Gastrocnemius medialis (tissue), 4 donors: Measurements from ENCODE around the gene ANKRD40CL. TPM values are rescaled to one million over a fixed set of nuclear protein-coding genes. Genes with fewer than 3 reads are reported as not detected.
"Not testable (repeated sequence)": the region's sequence is repeated elsewhere in the genome, so short reads cannot be mapped to it uniquely, and the experiment has no call there.

Experiments
- ATAC-seq, 2 donors: fragments of 150-250 bp; one replicate each; pipeline ENCODE4 v1.9.1; 2016
- DNase-seq, 2 donors: peaks; one replicate each; pipeline ENCODE4 v3.0.0-alpha.2; 2019
- H3K27ac ChIP-seq, 4 donors: fragments of 200-600 bp; sonication (generic); 1 replicate in 1 of 4; 2 replicates in 3 of 4; pipeline ENCODE4 v1.5.1; 2016 to 2018; ENCODE audit warnings: mild to moderate bottlenecking in 2 of 4, moderate library complexity in 1 of 4
- H3K27me3 ChIP-seq, 3 donors: fragments of 200-600 bp; sonication (generic) in 2 of 3; 1 replicate in 1 of 3; 2 replicates in 2 of 3; pipeline versions ENCODE4 v1.5.1 to v1.6.0; 2016 to 2019; ENCODE audit warnings: mild to moderate bottlenecking in 1 of 3, moderate library complexity in 1 of 3
- H3K36me3 ChIP-seq, 2 donors: fragments of 200-600 bp; sonication (generic) in 1 of 2; one replicate each; pipeline ENCODE4 v1.5.1; 2017 to 2018
- H3K4me1 ChIP-seq, 2 donors: fragments of 200-600 bp; sonication (generic) in 1 of 2; one replicate each; pipeline ENCODE4 v1.5.1; 2016 to 2017; ENCODE audit warnings: mild to moderate bottlenecking in 2 of 2
- H3K4me3 ChIP-seq, 4 donors: fragments of 200-600 bp; sonication (generic) in 3 of 4; 1 replicate in 1 of 4; 2 replicates in 3 of 4; pipeline ENCODE4 v1.5.1; 2016 to 2019; ENCODE audit warnings: mild to moderate bottlenecking in 2 of 4
- H3K9me3 ChIP-seq, 3 donors: fragments of 200-600 bp; sonication (generic) in 2 of 3; 1 replicate in 1 of 3; 2 replicates in 2 of 3; pipeline ENCODE4 v1.5.1; 2016 to 2019
- POLR2A ChIP-seq, 2 donors: fragments of 450-650 bp; IDR thresholded peaks; one replicate each; pipeline ENCODE4 v1.6.1; 2017; ENCODE audit warnings: antibody characterized with exemption in 2 of 2, mild to moderate bottlenecking in 2 of 2, moderate library complexity in 2 of 2
- in situ Hi-C, 4 donors: fragments of 200-750 bp; cut with MboI; loops; one replicate each; pipeline versions ENCODE4 v1.15.0 to v1.8.0; 2017; ENCODE audit warnings: low sequenced_read_pairs in 4 of 4
- intact Hi-C: fragments of 100-400 bp; cut with DNase I; formaldehyde crosslinking; loops from one replicate; pipeline ENCODE4 v1.15.1; 2023; ENCODE audit warnings: low total_unique reads
- total RNA-seq, 4 donors: library from RNA; depleted of rRNA; stranded (reverse); fragments of >200 nt; gene quantifications; one replicate each; pipeline versions ENCODE4 v1.1.0 to v1.2.3, GENCODE V29; 2016
- TF ChIP-seq, protein P1 (sequence below), 5 experiments: fragments of 450-650 bp in 3 of 5; fragments of 200-600 bp in 2 of 5; sonication (generic) in 2 of 5; IDR thresholded peaks in 4 of 5; conservative IDR thresholded peaks in 1 of 5; 1 replicate in 4 of 5; 2 replicates in 1 of 5; pipeline ENCODE4 v1.5.1; 2016 to 2019; ENCODE audit warnings: antibody characterized with exemption in 5 of 5, mild to moderate bottlenecking in 3 of 5, moderate library complexity in 3 of 5

The ANKRD40CL gene
- total RNA-seq, 4 donors from 2014 or later: not detected

DNA sequence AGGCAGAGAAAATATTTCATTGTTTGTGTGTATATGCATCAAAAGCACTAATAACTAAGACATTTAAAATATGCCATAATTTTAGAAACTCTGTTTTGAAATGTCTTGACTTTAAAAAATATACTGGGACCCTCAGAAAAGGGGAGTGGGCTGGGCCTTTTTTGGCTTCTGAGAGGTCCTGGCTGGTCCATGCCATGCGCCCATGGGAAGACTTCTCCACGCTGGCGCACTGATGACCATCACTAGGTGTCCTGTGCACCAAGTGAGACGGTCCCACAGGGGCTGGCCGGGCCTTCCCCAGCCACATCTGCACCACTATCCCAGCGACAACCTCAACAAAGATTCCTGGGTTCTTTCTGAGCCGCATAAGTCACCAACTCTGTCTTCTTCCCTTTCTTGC is 41.1 kb upstream of the ANKRD40CL start:
- ATAC-seq (no peak), DNase-seq (no peak)
- Histone ChIP-seq H3K4me1 (no peaks in the 10 kb centered on the region), H3K4me3 (no peak overlapping the region), H3K9me3 (no peaks in the 10 kb centered on the region), H3K36me3 (no peaks in the 10 kb centered on the region), H3K27ac (no peak overlapping the region), H3K27me3 (no peaks in the 10 kb centered on the region)
- in situ Hi-C loops (no loop called here), intact Hi-C loops (no loop called here)
- TF ChIP-seq, protein P1, sequence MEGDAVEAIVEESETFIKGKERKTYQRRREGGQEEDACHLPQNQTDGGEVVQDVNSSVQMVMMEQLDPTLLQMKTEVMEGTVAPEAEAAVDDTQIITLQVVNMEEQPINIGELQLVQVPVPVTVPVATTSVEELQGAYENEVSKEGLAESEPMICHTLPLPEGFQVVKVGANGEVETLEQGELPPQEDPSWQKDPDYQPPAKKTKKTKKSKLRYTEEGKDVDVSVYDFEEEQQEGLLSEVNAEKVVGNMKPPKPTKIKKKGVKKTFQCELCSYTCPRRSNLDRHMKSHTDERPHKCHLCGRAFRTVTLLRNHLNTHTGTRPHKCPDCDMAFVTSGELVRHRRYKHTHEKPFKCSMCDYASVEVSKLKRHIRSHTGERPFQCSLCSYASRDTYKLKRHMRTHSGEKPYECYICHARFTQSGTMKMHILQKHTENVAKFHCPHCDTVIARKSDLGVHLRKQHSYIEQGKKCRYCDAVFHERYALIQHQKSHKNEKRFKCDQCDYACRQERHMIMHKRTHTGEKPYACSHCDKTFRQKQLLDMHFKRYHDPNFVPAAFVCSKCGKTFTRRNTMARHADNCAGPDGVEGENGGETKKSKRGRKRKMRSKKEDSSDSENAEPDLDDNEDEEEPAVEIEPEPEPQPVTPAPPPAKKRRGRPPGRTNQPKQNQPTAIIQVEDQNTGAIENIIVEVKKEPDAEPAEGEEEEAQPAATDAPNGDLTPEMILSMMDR (IDR thresholded peaks at IDR 0.05 in 4 of 5, conservative IDR thresholded peaks at IDR 0.05 in 1 of 5): no peak
- no peak for TF ChIP-seq POLR2A (IDR thresholded peaks at IDR 0.05)

GRCh38 chr17:50807675-50808074 is 40.4 kb upstream of the ANKRD40CL start:
- in situ Hi-C loops: no loop called here
- H3K4me1 ChIP-seq: no peaks in the 10 kb centered on the region
- H3K4me3 ChIP-seq: no peak overlapping the region
- H3K36me3 ChIP-seq: no peaks in the 10 kb centered on the region
- H3K27ac ChIP-seq: no peak overlapping the region
- H3K27me3 ChIP-seq: no peaks in the 10 kb centered on the region
- no peaks in the 10 kb centered on the region for H3K9me3 ChIP-seq
- TF ChIP-seq, protein P1 (IDR thresholded peaks at IDR 0.05 in 4 of 5, conservative IDR thresholded peaks at IDR 0.05 in 1 of 5): no peak
- TF ChIP-seq POLR2A (IDR thresholded peaks at IDR 0.05): no peak
- DNase-seq (no peak), ATAC-seq (no peak)
- intact Hi-C loops: no loop called here

- no peak overlapping the region for H3K27ac ChIP-seq
- TF ChIP-seq, protein P1 (IDR thresholded peaks at IDR 0.05 in 4 of 5, conservative IDR thresholded peaks at IDR 0.05 in 1 of 5): no peak
- TF ChIP-seq POLR2A (IDR thresholded peaks at IDR 0.05): no peak
- no peaks in the 10 kb centered on the region for H3K9me3 ChIP-seq
- H3K4me3 ChIP-seq: no peak overlapping the region
- in situ Hi-C loops: no loop called here
- intact Hi-C loops: no loop called here
- no peaks in the 10 kb centered on the region for H3K36me3 ChIP-seq
- H3K27me3 ChIP-seq: no peaks in the 10 kb centered on the region
- DNase-seq: no peak
- H3K4me1 ChIP-seq: no peaks in the 10 kb centered on the region
- ATAC-seq: no peak
These were observed 39.7 kb upstream of the ANKRD40CL start for GRCh38 chr17:50807009-50807408.

GRCh38 chr17:50806141-50806643 is 38.9 kb upstream of the ANKRD40CL start:
- Histone ChIP-seq H3K9me3 (no peaks in the 10 kb centered on the region), H3K36me3 (no peaks in the 10 kb centered on the region), H3K4me3 (no peak overlapping the region), H3K27me3 (no peaks in the 10 kb centered on the region), H3K27ac (no peak overlapping the region), H3K4me1 (no peaks in the 10 kb centered on the region)
- intact Hi-C loops (no loop called here), in situ Hi-C loops (no loop called here)
- no peak for DNase-seq
- ATAC-seq: no peak
- TF ChIP-seq POLR2A (IDR thresholded peaks at IDR 0.05): no peak
- TF ChIP-seq, protein P1 (IDR thresholded peaks at IDR 0.05 in 4 of 5, conservative IDR thresholded peaks at IDR 0.05 in 1 of 5): no peak

DNA sequence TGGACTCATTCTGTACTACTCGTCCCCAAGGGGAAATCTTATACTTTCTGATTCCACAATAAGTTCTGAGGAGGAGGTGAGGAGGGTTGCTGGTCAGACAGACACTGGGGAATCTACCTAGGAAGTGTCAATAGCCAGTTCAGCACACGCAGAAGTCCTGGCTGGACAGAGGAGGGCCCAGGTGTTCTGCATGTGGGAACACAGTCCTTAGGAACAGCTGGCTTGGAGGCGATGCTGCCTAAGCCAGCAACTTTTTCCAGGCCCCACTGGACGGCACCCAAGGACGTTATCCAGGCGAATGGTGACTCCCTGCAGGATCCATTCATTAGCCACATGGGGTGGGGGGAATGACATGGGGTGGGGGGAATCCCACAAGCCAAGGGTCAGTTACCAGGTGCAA is 38.2 kb upstream of the ANKRD40CL start:
- ATAC-seq (no peak), DNase-seq (no peak)
- intact Hi-C loops: no loop called here
- Histone ChIP-seq H3K4me1 (no peaks in the 10 kb centered on the region), H3K36me3 (no peaks in the 10 kb centered on the region), H3K27me3 (no peaks in the 10 kb centered on the region), H3K9me3 (no peaks in the 10 kb centered on the region), H3K4me3 (no peak overlapping the region), H3K27ac (no peak overlapping the region)
- in situ Hi-C loops: no loop called here
- no peak for TF ChIP-seq POLR2A (IDR thresholded peaks at IDR 0.05)
- TF ChIP-seq, protein P1 (IDR thresholded peaks at IDR 0.05 in 4 of 5, conservative IDR thresholded peaks at IDR 0.05 in 1 of 5): no peak

GRCh38 chr17:50804749-50805475 is 37.6 kb upstream of the ANKRD40CL start:
- H3K27me3 ChIP-seq, ATAC-seq, H3K4me3 ChIP-seq, H3K36me3 ChIP-seq, in situ Hi-C loops, DNase-seq, H3K9me3 ChIP-seq, intact Hi-C loops, H3K4me1 ChIP-seq, H3K27ac ChIP-seq: not testable (repeated sequence)
